Stimulated activated CD8-positive, alpha-beta memory T cell treated with anti-CD3 and anti-CD28 coated beads, Interleukin-15, amount 100 ng/mL, for 24 hours (primary cell): ENCODE measurements around the gene DDHD1.
"Not testable (repeated sequence)": the region's sequence is repeated elsewhere in the genome, so short reads cannot be mapped to it uniquely, and the experiment has no call there.

ENCODE experiments used
- DNase-seq: peaks from one replicate; pipeline ENCODE4 v3.0.0-alpha.2; 2020; ENCODE audit warnings: low read depth

The DDHD1 gene

GRCh38 chr14:53152887-53153701, at the start of gene DDHD1:
TSS of gene DDHD1 (minus strand) at chr14:53153323. CDS start at chr14:53153098, 225 bp downstream.
- DNase-seq, result peak; percentile 71

GRCh38 chr14:53195949-53196348, 42.8 kb upstream of the DDHD1 start:
- DNase-seq, result no peak

DNA sequence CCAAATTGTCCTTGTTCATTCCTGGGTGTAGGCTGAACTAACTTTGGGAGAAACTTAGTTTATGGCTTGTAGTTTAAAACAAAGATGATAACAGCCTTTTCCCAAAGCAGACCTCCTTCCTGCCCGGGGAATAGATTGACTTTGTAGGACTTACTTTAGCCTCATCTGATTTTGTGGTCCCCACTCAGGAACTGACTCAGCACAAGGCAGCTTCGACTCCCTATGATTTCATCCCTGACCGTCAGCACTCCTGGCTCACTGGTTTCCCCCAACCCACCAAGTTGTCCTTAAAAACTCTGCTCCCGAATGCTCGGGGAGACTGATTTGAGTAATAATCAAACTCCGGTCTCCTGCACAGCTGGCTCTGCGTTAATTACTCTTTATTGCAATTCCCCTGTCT, 40.1 kb upstream of the DDHD1 start:
- no peak for DNase-seq

DNA sequence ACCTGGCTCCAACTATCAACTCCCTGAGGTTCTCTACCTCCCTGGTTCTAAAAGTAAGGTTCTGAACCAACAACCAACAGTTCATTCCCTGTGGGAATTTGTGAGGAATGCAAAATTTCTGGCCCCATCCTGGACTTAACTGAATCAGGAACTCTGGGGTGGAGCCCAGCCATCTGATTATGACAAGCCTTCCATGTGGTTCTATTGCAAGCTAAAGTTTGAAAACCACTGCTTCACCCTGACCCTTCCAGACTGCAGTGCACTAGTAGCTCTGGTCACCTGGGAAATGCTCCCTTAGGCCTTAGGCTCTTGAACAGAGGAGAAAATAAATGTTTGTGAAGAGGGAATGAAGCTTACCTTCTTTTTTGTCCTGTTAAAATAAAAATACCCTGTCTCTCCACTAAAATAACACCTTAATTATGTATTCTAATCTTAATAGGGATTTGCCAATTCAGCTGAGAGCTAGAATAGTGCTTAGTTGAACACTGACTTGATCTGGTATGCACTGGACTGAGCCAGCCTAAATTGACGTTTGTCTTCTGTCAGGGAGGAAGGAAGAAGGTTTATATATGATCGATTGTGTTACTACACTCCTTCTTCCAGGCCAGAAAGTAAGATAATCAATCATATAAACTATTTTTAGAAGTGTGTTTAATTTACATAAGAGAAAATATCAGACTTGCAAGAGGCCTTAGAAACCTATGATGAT, 39.1 kb upstream of the DDHD1 start:
- DNase-seq, result no peak

- DNase-seq, result peak; percentile 5
Measured at GRCh38 chr14:53190938-53191337, 37.8 kb upstream of the DDHD1 start.

DNA sequence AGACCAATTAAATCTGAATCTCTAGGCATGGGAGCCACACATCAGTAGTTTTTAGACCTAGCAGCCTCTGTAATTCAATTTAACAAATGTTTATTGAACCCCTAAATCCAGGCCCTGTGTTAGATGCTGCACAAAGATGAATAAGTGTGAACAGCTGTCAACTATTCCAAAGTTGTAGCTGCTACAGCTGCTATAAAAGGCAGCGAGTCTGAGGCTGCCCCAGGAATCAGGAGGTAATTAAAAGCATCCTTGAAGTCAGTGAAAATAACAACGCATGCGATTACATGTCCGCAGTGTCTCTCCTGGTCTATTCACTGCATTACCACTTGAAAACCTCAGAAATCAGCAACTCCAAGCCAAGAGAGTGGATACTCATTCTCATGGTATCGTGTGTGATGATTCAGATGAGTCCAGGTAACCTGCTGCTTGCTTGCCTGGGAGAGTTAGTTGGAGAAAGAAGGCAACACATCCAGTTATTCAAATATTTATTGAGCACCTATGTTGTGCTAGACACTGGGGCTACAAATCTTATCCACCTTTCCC, 34.9 kb upstream of the DDHD1 start:
- no peak for DNase-seq

DNA sequence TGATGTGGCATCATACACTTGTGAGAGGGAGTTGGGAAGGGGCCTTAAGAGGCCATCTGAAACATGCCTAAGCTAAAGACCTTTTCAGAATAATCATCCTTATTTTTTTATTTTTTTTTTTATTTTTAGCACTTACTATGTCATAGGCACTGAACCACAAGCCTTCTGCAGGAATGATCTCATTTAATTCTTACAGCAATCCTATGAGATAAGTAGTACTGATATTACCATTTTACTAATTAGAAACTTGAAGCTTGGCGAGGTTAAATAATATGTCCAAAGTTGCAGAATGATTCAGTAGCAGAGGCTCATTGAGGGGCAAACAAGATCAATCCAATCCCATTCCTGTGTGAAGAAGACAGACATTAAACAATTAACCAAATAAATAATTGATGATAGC, 33.4 kb upstream of the DDHD1 start:
- no peak for DNase-seq

DNA sequence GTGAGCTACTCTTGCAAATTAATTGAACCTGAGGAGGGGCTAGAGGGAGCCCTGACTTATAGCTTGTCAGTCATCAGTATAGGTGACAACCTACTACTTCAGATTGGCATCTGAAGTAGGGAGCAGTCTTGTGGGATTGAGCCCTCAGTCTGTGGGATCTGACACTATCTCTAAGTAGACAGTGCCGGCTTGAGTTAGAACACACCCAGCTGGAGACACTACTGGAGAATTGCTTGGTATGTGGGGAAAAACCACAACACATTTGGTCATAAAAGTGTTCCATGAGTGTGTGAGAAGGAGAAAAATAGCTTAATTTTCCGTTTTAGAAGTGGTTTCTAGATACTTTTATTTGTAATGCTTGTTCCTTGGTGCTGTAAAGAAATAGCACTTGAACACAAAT, 30.5 kb upstream of the DDHD1 start:
- no peak for DNase-seq

GRCh38 chr14:53183056-53183455, 29.9 kb upstream of the DDHD1 start:
- DNase-seq, result no peak

DNA sequence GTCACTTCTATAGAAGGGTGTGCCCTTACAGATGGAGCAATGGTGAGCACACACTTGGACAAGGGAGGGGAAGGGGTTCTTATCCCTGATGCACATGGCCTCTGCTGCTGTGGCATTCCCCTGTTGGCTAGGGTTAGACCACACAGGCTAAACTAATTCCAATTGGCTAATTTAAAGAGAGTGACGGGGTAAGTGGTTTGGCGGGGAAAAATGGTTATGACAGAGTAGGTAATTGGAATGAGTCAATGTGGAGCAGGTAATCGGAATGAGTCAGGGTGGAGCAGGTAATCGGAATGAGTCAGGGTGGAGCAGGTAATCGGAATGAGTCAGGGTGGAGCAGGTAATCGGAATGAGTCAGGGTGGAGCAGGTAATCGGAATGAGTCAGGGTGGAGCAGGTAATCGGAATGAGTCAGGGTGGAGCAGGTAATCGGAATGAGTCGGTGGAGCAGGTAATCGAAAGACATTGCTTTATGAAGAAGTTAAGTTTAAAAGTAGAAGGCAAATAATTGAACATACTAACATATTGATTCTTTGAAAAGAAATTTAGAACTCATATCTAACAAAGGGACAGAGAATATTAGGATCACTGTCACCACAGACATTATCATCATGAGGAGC, 28.4 kb upstream of the DDHD1 start:
- DNase-seq, result not testable (repeated sequence)

GRCh38 chr14:53180272-53181221, 27.4 kb upstream of the DDHD1 start:
- DNase-seq, result no peak

- not testable (repeated sequence) for DNase-seq
Measured at GRCh38 chr14:53179486-53180005, 26.4 kb upstream of the DDHD1 start.

GRCh38 chr14:53175375-53175774, 22.3 kb upstream of the DDHD1 start:
- DNase-seq, result no peak

GRCh38 chr14:53174918-53175317, 21.8 kb upstream of the DDHD1 start:
- no peak for DNase-seq

DNA sequence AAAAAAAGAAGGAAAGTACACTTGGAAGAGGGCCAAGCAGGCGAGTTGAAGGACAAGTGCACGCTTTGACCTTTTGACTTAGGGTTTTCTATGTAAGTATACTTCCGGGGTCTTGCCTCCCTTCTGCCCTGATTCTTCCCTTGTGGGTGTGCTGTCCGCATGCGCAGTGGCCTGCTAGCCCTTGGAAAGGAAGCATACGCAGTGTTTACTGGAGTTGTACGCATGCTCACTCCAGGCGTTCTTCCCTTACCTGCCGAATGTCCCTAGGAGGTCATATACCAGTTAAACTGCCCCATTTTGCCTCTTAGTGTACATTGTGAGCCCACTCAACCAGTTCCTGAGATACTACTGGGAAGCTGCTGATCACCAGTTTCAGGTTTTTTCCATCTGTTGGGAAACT, 15.7 kb upstream of the DDHD1 start:
- DNase-seq, result no peak

GRCh38 chr14:53167602-53168328, 14.6 kb upstream of the DDHD1 start:
- no peak for DNase-seq

DNA sequence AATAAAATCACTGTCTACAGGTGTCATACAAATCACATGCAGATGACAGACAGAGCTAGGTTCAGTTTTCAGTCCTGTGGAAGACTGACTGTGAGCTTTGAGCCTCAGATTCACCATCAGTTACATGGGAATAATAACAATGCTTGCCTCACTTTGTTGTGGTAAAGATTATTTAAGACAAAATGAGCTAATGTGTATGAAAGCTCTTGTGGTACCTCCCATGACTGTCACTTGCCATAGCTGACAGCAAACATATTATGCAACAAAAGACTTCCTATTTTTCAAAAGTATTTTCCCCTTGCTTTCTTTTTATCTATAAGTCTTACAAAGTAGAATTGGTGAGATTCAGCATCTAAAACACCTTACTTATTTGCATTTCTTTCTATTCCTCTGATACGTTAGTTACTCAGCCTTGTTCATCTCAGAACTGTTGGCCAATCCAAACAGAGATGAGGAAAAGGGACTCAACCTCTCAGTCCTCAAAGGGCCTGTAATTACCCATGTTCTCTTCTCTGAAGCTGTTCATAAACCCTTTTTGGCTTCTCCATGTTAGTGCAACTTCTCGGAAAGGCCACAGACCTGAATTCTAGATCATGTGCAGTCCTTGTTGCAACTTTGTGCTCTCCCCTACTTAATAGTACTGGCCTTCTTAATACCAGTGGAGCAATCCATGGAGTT, 8.8 kb upstream of the DDHD1 start:
- DNase-seq, result no peak

GRCh38 chr14:53156238-53156637, 3.1 kb upstream of the DDHD1 start:
- DNase-seq, result no peak

DNA sequence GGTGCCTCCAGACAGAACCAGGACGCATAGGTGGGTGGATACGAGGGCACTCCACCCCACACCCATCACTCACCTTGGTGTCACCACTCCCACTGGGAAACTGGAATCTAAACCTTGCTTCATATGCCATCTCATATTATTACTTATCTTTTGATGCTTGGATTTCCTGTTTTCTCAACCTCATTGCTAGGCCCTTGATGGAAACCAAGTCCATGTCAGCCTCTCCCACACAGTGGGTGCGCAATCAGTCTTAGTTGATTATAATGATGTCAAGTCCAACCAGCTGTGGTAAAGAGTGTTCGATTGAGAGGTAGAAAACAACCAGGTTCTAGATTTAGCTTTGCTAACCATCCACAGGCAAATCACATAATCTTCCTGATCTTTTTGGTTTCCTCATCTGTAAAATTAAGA, 584 bp upstream of the DDHD1 start:
- DNase-seq, result no peak
